Measurements from ENCODE around the gene HAAO.

DNA sequence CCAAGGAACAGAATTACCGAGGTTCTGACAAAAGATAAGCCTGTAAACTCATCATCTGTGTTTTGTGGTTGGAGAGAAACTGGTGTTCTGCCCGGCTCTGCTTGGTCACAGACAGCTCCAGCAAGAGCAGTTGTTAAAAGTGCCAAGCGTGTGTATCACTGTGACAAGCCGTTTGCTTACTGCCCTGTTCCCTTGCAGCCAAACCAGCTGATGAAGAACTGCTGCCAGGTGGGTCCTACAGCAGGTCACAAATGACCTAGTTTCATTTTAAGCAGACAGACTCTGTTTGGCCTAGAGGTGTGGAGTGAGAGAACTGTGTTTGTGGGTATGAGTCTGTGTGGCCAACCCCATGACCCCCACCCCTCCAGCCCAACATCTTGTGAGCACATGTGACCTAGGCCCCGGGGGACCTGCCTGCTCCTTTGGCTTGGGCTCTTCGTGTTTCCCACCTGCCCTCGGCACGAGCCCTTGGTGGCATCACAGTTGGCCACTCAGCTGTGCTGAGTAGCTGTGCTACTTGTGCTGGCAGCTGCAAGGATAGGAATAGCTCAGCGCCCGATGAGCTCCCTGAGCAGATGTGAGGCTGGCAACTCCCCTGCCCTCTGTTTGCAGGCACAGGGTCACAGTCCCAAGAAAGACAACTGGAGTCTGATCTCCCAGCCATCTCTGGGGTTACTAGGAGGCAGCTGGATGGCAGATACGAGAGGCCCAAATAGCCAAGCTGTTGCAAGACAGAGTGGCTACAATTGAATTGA lies 38.2 kb downstream of the HAAO start:
- TF ChIP-seq CTCF (IDR thresholded peaks at IDR 0.05) (no peak), POLR2A (IDR thresholded peaks at IDR 0.05) (no peak)
